DMS79 treated with DMSO at 0.1 percent for 48 hours (cell line): ENCODE results near the gene DPYSL4.
"Not testable (repeated sequence)": the region's sequence is repeated elsewhere in the genome, so short reads cannot be mapped to it uniquely, and the experiment has no call there.

ENCODE experiments used
- DNase-seq: peaks from one replicate; lab custom pipeline; 2025; lab: John Stamatoyannopoulos, UW

DPYSL4 gene

GRCh38 chr10:132207536-132208461 lies 21.1 kb downstream of the DPYSL4 start:
- no peak for DNase-seq

- DNase-seq = no peak
These were observed 21.8 kb downstream of the DPYSL4 start for GRCh38 chr10:132208462-132209050.

- no peak for DNase-seq
These were observed 22.4 kb downstream of the DPYSL4 start for GRCh38 chr10:132209130-132209529.

- DNase-seq = no peak
These were observed 23.3 kb downstream of the DPYSL4 start for GRCh38 chr10:132209978-132210530.

- DNase-seq = no peak
These were observed 24.0 kb downstream of the DPYSL4 start for GRCh38 chr10:132210766-132211165.

- DNase-seq = no peak
These were observed 24.5 kb downstream of the DPYSL4 start for GRCh38 chr10:132211246-132211645.

- no peak for DNase-seq
These were observed 26.1 kb downstream of the DPYSL4 start for GRCh38 chr10:132212816-132213215.

GRCh38 chr10:132213917-132214316 lies 27.2 kb downstream of the DPYSL4 start:
- DNase-seq = no peak

- DNase-seq = not testable (repeated sequence)
These were observed 29.7 kb downstream of the DPYSL4 start for GRCh38 chr10:132216441-132216840.

- no peak for DNase-seq
These were observed 32.7 kb downstream of the DPYSL4 start for GRCh38 chr10:132219486-132219885.

- DNase-seq = no peak
These were observed 33.3 kb downstream of the DPYSL4 start for GRCh38 chr10:132220061-132220460.

- not testable (repeated sequence) for DNase-seq
These were observed 34.2 kb downstream of the DPYSL4 start for GRCh38 chr10:132220996-132221395.

GRCh38 chr10:132222726-132223125 lies 36.0 kb downstream of the DPYSL4 start:
- DNase-seq = no peak

GRCh38 chr10:132223156-132223590 lies 36.4 kb downstream of the DPYSL4 start:
- DNase-seq = no peak

- DNase-seq = no peak
These were observed 37.0 kb downstream of the DPYSL4 start for GRCh38 chr10:132223611-132224342.

GRCh38 chr10:132224343-132225072 lies 37.8 kb downstream of the DPYSL4 start:
- DNase-seq = no peak

GRCh38 chr10:132225073-132225848 lies 38.5 kb downstream of the DPYSL4 start:
- DNase-seq = no peak

- DNase-seq = no peak
These were observed 39.1 kb downstream of the DPYSL4 start for GRCh38 chr10:132225849-132226205.

- no peak for DNase-seq
These were observed 40.0 kb downstream of the DPYSL4 start for GRCh38 chr10:132226586-132227405.

- no peak for DNase-seq
These were observed 41.2 kb downstream of the DPYSL4 start for GRCh38 chr10:132227851-132228390.
